ENCODE data around the gene SYNGR4. TPM values are rescaled to one million over a fixed set of nuclear protein-coding genes. Genes with fewer than 3 reads are reported as not detected.
A peak's percentile ranks its signal among the peaks of the same experiment; 100 is the strongest.
"Not testable (repeated sequence)": the region's sequence is repeated elsewhere in the genome, so short reads cannot be mapped to it uniquely, and the experiment has no call there.

SYNGR4 gene
- not detected for total RNA-seq

- DNase-seq (ENCODE audit: low spot score) (peak; percentile 99), ATAC-seq (peak; percentile 96)
- intact Hi-C loops (cut with DNase I) = no loop called here
Observed at GRCh38 chr19:48363810-48364597, at the start of gene SYNGR4, which contains the start of gene TMEM143. Gene SYNGR4, plus strand, starts transcription at chr19:48364367. Its CDS starts 1,476 bp downstream, at chr19:48365843. Gene TMEM143, minus strand, starts transcription at chr19:48363940. Its CDS starts 20 bp downstream, at chr19:48363920.

- ATAC-seq (no peak), DNase-seq (ENCODE audit: low spot score) (no peak)
- intact Hi-C loops (cut with DNase I) = no loop called here
Observed at GRCh38 chr19:48315712-48316111, 48.5 kb upstream of the SYNGR4 start.

GRCh38 chr19:48317708-48317960 is 46.5 kb upstream of the SYNGR4 start:
- ATAC-seq; DNase-seq (ENCODE audit: low spot score); intact Hi-C loops (cut with DNase I): not testable (repeated sequence)

- ATAC-seq (no peak), DNase-seq (ENCODE audit: low spot score) (no peak)
- intact Hi-C loops (cut with DNase I) = loop anchor here (2.0 kb wide), 1 partner anchor 16 kb away; no protein-coding TSS in a partner anchor
Observed at GRCh38 chr19:48318286-48318987, 45.7 kb upstream of the SYNGR4 start.

GRCh38 chr19:48319647-48320541 is 44.3 kb upstream of the SYNGR4 start:
- intact Hi-C loops (cut with DNase I) = loop anchor here (2.0 kb wide), 1 partner anchor 15 kb away; no protein-coding TSS in a partner anchor
- DNase-seq (ENCODE audit: low spot score) = peak; percentile 92
- ATAC-seq = peak; percentile 63

GRCh38 chr19:48321372-48321621 is 42.9 kb upstream of the SYNGR4 start:
- ATAC-seq = peak; percentile 85
- intact Hi-C loops (cut with DNase I) = no loop called here
- DNase-seq (ENCODE audit: low spot score) = peak; percentile 98

GRCh38 chr19:48321622-48322591 is 42.3 kb upstream of the SYNGR4 start:
- DNase-seq (ENCODE audit: low spot score) = peak; percentile 100
- intact Hi-C loops (cut with DNase I) = no loop called here

GRCh38 chr19:48325265-48325910 is 38.8 kb upstream of the SYNGR4 start, which contains the start of gene EMP3:
Gene EMP3, plus strand, starts transcription at chr19:48325552. Its CDS starts 1,293 bp downstream, at chr19:48326845.
- DNase-seq (ENCODE audit: low spot score) (peak; percentile 92), ATAC-seq (peak; percentile 78)
- intact Hi-C loops (cut with DNase I) = no loop called here

More at GRCh38 chr19:48321622-48322591, 42.3 kb upstream of the SYNGR4 start:
- peak; percentile 93 for ATAC-seq

- DNase-seq (ENCODE audit: low spot score) = no peak
- intact Hi-C loops (cut with DNase I) = no loop called here
- ATAC-seq = no peak
Observed at GRCh38 chr19:48329167-48329891, 34.8 kb upstream of the SYNGR4 start.

- ATAC-seq (peak; percentile 20), DNase-seq (ENCODE audit: low spot score) (peak; percentile 80)
- intact Hi-C loops (cut with DNase I) = loop anchor here (1.0 kb wide), 1 partner anchor 40 kb away; no protein-coding TSS in a partner anchor
Observed at GRCh38 chr19:48330012-48330681, 34.0 kb upstream of the SYNGR4 start.

GRCh38 chr19:48332351-48332661 is 31.9 kb upstream of the SYNGR4 start:
- ATAC-seq (no peak), DNase-seq (ENCODE audit: low spot score) (no peak)
- intact Hi-C loops (cut with DNase I) = no loop called here

- intact Hi-C loops (cut with DNase I) = no loop called here
- DNase-seq (ENCODE audit: low spot score) = peak; percentile 92
- ATAC-seq = peak; percentile 86
Observed at GRCh38 chr19:48332662-48333466, 31.3 kb upstream of the SYNGR4 start.

- ATAC-seq (peak; percentile 87), DNase-seq (ENCODE audit: low spot score) (peak; percentile 92)
- intact Hi-C loops (cut with DNase I) = loop anchor here (2.0 kb wide), 1 partner anchor 15 kb away; no protein-coding TSS in a partner anchor
Observed at GRCh38 chr19:48333467-48334384, 30.4 kb upstream of the SYNGR4 start.

GRCh38 chr19:48338253-48338755 is 25.9 kb upstream of the SYNGR4 start:
- ATAC-seq (no peak), DNase-seq (ENCODE audit: low spot score) (no peak)
- intact Hi-C loops (cut with DNase I) = no loop called here
